D721Med (cell line): ENCODE measurements around the gene GRK5.

Experiments used
- DNase-seq: peaks from one replicate; pipeline ENCODE4 v3.0.0; 2011; ENCODE audit warnings: low spot score; ENCODE audit not compliant: insufficient read length
- FAIRE-seq: peaks from 2 replicates; lab custom pipeline; 2011; peaks lifted over from hg19 to GRCh38; lab: Jason Lieb, UNC
- CTCF ChIP-seq: IDR thresholded peaks from 2 replicates; pipeline ENCODE4 v1.5.1; 2012; ENCODE audit warnings: mild to moderate bottlenecking, control low read depth; ENCODE audit not compliant: insufficient read depth; ENCODE audit errors: missing control alignments

GRK5 gene

GRCh38 chr10:119412244-119413092, 205.1 kb downstream of the GRK5 start:
- no peak for TF ChIP-seq CTCF
- FAIRE-seq = no peak
- DNase-seq = no peak

GRCh38 chr10:119413093-119413453, 205.7 kb downstream of the GRK5 start:
- DNase-seq (no peak), FAIRE-seq (no peak)
- TF ChIP-seq CTCF = no peak

GRCh38 chr10:119413471-119414080, 206.2 kb downstream of the GRK5 start:
- FAIRE-seq (no peak), DNase-seq (no peak)
- TF ChIP-seq CTCF = no peak

GRCh38 chr10:119414081-119414611, 206.8 kb downstream of the GRK5 start:
- no peak for FAIRE-seq
- no peak for TF ChIP-seq CTCF
- no peak for DNase-seq

GRCh38 chr10:119415121-119415520, 207.8 kb downstream of the GRK5 start:
- FAIRE-seq = no peak
- no peak for DNase-seq
- TF ChIP-seq CTCF = no peak

- no peak for TF ChIP-seq CTCF
- no peak for DNase-seq
- no peak for FAIRE-seq
These were observed 208.4 kb downstream of the GRK5 start for GRCh38 chr10:119415536-119416503.
